Activated CD4-positive, alpha-beta T cell treated with anti-CD3 and anti-CD28 coated beads, Interleukin-2, amount 10 ng/mL, durations not matched to agents 7 days and 5 days (primary cell): ENCODE data around the gene PLPPR2. TPM values are rescaled to one million over a fixed set of nuclear protein-coding genes. Genes with fewer than 3 reads are reported as not detected.
"Not testable (repeated sequence)": the region's sequence is repeated elsewhere in the genome, so short reads cannot be mapped to it uniquely, and the experiment has no call there.

ENCODE experiments used
- CTCF ChIA-PET: fragments of 350-600 bp; sonication (Branson Sonifier 250); formaldehyde crosslinking; loops from one replicate; lab custom pipeline; 2021; ENCODE audit warnings: antibody characterized with exemption; lab: Charles Lee
- POLR2A ChIA-PET: fragments of 350-600 bp; sonication (Branson Sonifier 250); formaldehyde crosslinking; loops from one replicate; lab custom pipeline; 2021; ENCODE audit warnings: antibody characterized with exemption; lab: Charles Lee
- DNase-seq: peaks from one replicate; pipeline ENCODE4 v3.0.0-alpha.2; 2020
- H3K27ac Mint-ChIP-seq: one replicate; pipeline ENCODE4 v1.8.0; 2021; ENCODE audit warnings: mild to moderate bottlenecking, moderate library complexity, mixed read lengths
- H3K27me3 Mint-ChIP-seq: one replicate; pipeline ENCODE4 v1.8.0; 2021; ENCODE audit warnings: mixed read lengths
- H3K36me3 Mint-ChIP-seq: one replicate; pipeline ENCODE4 v1.8.0; 2021; ENCODE audit warnings: low read depth, mixed read lengths
- H3K4me1 Mint-ChIP-seq: one replicate; pipeline ENCODE4 v1.8.0; 2021; ENCODE audit warnings: mixed read lengths
- H3K4me3 Mint-ChIP-seq: one replicate; pipeline ENCODE4 v1.8.0; 2021; ENCODE audit warnings: mild to moderate bottlenecking, moderate library complexity, mixed read lengths
- H3K9me3 Mint-ChIP-seq: one replicate; pipeline ENCODE4 v1.8.0; 2021; ENCODE audit warnings: mixed read lengths
- total RNA-seq, 2 experiments: library from RNA; stranded (reverse); gene quantifications; one replicate each; pipeline ENCODE4 v1.2.3, GENCODE V29; 2021

Gene PLPPR2
- total RNA-seq, 2 experiments from 2014 or later = 1.3 to 1.9 TPM

GRCh38 chr19:11378319-11379189 lies 23.3 kb downstream of the PLPPR2 start:
- no peak for DNase-seq
- H3K4me3 Mint-ChIP-seq = no peak overlapping the region
- H3K9me3 Mint-ChIP-seq = peaks cover 2% of the 10 kb centered on the region
- H3K36me3 Mint-ChIP-seq = peaks cover 18% of the 10 kb centered on the region
- POLR2A ChIA-PET = no interaction called here
- CTCF ChIA-PET = interaction anchor here (1.4 to 1.6 kb wide), 2 partner anchors 12 to 104 kb away, joined by 3 to 10 read pairs; no protein-coding TSS in a partner anchor
- peaks cover 50% of the 10 kb centered on the region for H3K4me1 Mint-ChIP-seq
- H3K27ac Mint-ChIP-seq = no peak overlapping the region
- peaks cover 14% of the 10 kb centered on the region for H3K27me3 Mint-ChIP-seq

DNA sequence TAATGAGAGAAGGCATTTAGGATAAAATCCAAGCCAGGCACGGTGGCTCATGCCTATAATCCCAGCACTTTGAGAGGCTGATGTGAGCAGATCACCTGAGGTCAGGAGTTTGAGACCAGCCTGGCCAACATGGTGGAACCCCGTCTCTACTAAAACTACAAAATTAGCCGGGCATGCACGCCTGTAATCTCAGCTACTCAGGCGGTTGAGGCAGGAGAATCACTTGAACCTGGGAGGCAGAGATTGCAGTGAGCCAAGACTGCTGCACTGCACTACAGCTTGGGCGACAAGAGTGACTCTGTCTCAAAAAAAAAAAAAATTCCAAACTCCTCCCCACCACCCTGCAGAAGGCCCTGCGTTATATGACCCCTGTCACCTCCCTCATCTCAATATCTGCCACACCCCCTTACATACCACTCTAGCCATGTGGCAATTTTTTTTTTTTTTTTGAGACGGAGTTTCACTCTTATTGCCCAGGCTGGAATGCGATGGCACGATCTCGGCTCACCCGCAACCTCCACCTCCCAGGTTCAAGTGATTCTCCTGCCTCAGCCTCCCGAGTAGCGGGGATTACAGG lies 24.1 kb downstream of the PLPPR2 start:
- H3K4me1 Mint-ChIP-seq = peaks cover 50% of the 10 kb centered on the region
- peak overlapping the region; percentile 21 for H3K27ac Mint-ChIP-seq
- H3K9me3 Mint-ChIP-seq, DNase-seq, H3K4me3 Mint-ChIP-seq, POLR2A ChIA-PET: not testable (repeated sequence)
- peaks cover 16% of the 10 kb centered on the region for H3K27me3 Mint-ChIP-seq
- CTCF ChIA-PET = interaction anchor here (1.4 to 2.4 kb wide), 2 partner anchors 22 to 28 kb away, joined by 4 to 7 read pairs; no protein-coding TSS in a partner anchor
- peaks cover 18% of the 10 kb centered on the region for H3K36me3 Mint-ChIP-seq

GRCh38 chr19:11379857-11380350 lies 24.7 kb downstream of the PLPPR2 start:
- Mint-ChIP-seq H3K36me3 (peaks cover 18% of the 10 kb centered on the region), H3K4me3 (peak overlapping the region; percentile 83), H3K27ac (peak overlapping the region; percentile 98), H3K9me3 (peaks cover 2% of the 10 kb centered on the region), H3K27me3 (peaks cover 22% of the 10 kb centered on the region), H3K4me1 (peaks cover 50% of the 10 kb centered on the region)
- CTCF ChIA-PET = interaction anchor here (1.4 to 2.4 kb wide), 4 partner anchors 10 to 56 kb away, joined by 4 to 28 read pairs (median 12); partner anchors contain the start of genes ODAD3 and PRKCSH
- no peak for DNase-seq
- POLR2A ChIA-PET = no interaction called here

DNA sequence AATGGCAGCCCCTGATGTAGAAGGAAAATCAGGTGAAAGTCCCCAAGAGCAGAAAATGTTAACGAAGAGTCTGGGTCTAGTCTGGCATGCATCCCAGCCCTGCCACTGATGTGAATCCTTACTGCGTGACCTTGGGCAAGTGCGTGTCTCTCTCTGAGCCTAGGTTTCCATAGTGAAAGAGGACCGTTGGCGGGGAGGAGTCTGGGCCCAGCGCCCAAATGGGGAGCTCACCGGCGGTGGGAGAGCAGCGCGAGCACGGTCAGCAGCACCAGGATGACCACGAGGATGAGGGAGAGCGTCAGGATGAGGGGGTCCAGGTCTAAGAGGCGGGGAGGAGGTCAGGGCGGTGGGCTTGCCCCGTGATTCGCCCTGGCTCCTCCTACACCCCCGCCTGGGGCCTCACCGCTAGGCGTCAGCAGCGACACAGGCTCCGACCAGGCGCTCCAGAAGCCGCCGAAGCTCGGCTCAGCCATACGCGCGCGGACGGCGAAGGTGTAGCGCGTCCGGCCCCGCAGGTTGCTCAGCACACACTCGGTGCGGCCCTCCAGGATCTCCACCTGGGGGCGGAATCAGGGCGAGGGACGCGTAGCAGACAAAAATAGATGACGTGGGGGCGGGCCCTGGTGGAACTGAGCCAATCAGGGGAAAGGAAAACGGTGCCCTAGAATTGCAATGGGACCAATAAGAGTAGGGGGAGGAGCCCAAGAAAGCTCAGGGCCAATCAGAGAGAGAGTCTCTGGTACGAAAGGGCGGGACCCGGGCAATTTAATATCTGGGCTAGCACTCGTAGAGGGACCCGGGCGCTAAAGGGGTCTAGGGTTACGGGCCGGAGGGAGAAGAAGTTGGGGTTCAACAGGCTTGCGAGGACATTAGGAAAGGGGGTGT lies 25.7 kb downstream of the PLPPR2 start:
- peak; percentile 99 for DNase-seq
- Mint-ChIP-seq H3K27ac (peak overlapping the region; percentile 98), H3K9me3 (peaks cover 2% of the 10 kb centered on the region), H3K36me3 (peaks cover 17% of the 10 kb centered on the region), H3K27me3 (peaks cover 22% of the 10 kb centered on the region), H3K4me3 (peak overlapping the region; percentile 83), H3K4me1 (peaks cover 46% of the 10 kb centered on the region)
- ChIA-PET POLR2A (interaction anchor here (0.5 to 2.0 kb wide), 4 partner anchors 20 to 1186 kb away, joined by 3 to 7 read pairs (median 4); partner anchors contain the start of gene ODAD3), CTCF (interaction anchor here (0.6 to 2.7 kb wide), 27 partner anchors 10 to 429 kb away, joined by 3 to 28 read pairs (median 4); partner anchors contain the start of genes ELOF1, ODAD3, PRKCSH and SPC24)

DNA sequence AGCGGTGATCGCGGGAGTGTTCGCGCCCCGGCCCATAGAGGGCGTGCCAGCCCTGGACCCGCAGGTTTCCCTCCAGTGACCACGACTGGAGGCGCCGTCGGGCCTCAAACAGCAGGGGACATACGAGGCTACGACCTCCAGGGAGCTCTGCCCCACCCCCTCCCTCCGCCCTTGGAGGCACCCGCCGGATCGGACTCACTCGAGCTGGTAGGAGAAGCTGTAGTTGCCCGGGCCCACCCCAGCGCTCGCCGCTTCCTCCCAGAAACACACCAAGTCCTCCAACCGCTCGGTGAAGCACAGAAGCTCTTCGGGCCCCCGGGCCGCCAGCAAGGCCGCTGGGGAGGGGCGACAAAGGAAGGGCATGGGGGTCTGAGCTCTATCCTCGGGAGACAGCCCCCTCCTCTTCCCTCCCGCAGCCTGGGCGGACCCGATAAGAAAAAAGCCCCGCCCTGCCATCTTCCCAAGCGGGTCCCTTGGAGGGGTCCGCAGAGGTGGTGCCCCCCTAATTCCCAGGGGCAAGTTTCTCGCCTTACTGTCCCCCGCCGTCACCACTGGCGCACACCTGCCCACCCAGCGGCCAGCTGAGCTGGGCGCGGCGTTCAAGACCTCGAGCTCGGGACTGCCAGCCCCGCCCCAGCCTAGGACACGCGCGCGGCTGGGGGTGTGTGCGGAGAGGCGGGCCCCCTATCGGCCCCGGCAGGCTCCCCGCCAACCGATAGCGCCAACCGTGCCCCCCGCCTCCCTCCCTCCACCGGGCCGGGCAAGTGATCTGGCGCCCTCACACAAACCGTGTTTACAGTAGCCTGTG lies 27.9 kb downstream of the PLPPR2 start:
- Mint-ChIP-seq H3K27me3 (peaks cover 24% of the 10 kb centered on the region), H3K4me3 (peak overlapping the region; percentile 32), H3K27ac (peak overlapping the region; percentile 36), H3K4me1 (peaks cover 37% of the 10 kb centered on the region), H3K9me3 (no peaks in the 10 kb centered on the region), H3K36me3 (peaks cover 8% of the 10 kb centered on the region)
- ChIA-PET POLR2A (interaction anchor here (0.6 kb wide), 1 partner anchor 108 kb away, joined by 3 read pairs; no protein-coding TSS in a partner anchor), CTCF (interaction anchor here (0.6 to 2.7 kb wide), 17 partner anchors 9 to 385 kb away, joined by 3 to 17 read pairs (median 4); partner anchors contain the start of genes ECSIT, ODAD3, PRKCSH and SWSAP1)
- DNase-seq = peak; percentile 34

- Mint-ChIP-seq H3K9me3 (no peaks in the 10 kb centered on the region), H3K4me1 (peaks cover 35% of the 10 kb centered on the region), H3K4me3 (no peak overlapping the region), H3K27me3 (peaks cover 24% of the 10 kb centered on the region), H3K27ac (no peak overlapping the region), H3K36me3 (peaks cover 4% of the 10 kb centered on the region)
- no peak for DNase-seq
- CTCF ChIA-PET = interaction anchor here (0.7 to 2.0 kb wide), 13 partner anchors 9 to 99 kb away, joined by 3 to 12 read pairs (median 4); partner anchors contain the start of genes ODAD3, PRKCSH and SWSAP1
- POLR2A ChIA-PET = interaction anchor here (0.6 kb wide), 1 partner anchor 108 kb away, joined by 3 read pairs; no protein-coding TSS in a partner anchor
These were observed 28.4 kb downstream of the PLPPR2 start for GRCh38 chr19:11383706-11384048.

- Mint-ChIP-seq H3K4me3 (no peak overlapping the region), H3K9me3 (no peaks in the 10 kb centered on the region), H3K4me1 (peaks cover 32% of the 10 kb centered on the region), H3K36me3 (peaks cover 4% of the 10 kb centered on the region), H3K27me3 (peaks cover 24% of the 10 kb centered on the region), H3K27ac (no peak overlapping the region)
- no peak for DNase-seq
- CTCF ChIA-PET = interaction anchor here (0.9 kb wide), 1 partner anchor 36 kb away, joined by 3 read pairs; no protein-coding TSS in a partner anchor
- POLR2A ChIA-PET = no interaction called here
These were observed 29.5 kb downstream of the PLPPR2 start for GRCh38 chr19:11384778-11385129.

GRCh38 chr19:11387162-11388034 lies 32.2 kb downstream of the PLPPR2 start:
- no peak overlapping the region for H3K27ac Mint-ChIP-seq
- ChIA-PET CTCF (interaction anchor here (0.8 to 1.3 kb wide), 2 partner anchors 10 to 20 kb away, joined by 3 read pairs; no protein-coding TSS in a partner anchor), POLR2A (no interaction called here)
- H3K4me1 Mint-ChIP-seq = peaks cover 13% of the 10 kb centered on the region
- no peaks in the 10 kb centered on the region for H3K36me3 Mint-ChIP-seq
- no peak overlapping the region for H3K4me3 Mint-ChIP-seq
- H3K9me3 Mint-ChIP-seq = no peaks in the 10 kb centered on the region
- peaks cover 20% of the 10 kb centered on the region for H3K27me3 Mint-ChIP-seq
- no peak for DNase-seq

- Mint-ChIP-seq H3K36me3 (no peaks in the 10 kb centered on the region), H3K4me3 (no peak overlapping the region), H3K27me3 (peaks cover 6% of the 10 kb centered on the region), H3K4me1 (peaks cover 13% of the 10 kb centered on the region), H3K27ac (no peak overlapping the region), H3K9me3 (no peaks in the 10 kb centered on the region)
- CTCF ChIA-PET = interaction anchor here (0.9 to 2.4 kb wide), 5 partner anchors 9 to 92 kb away, joined by 3 to 7 read pairs (median 4); no protein-coding TSS in a partner anchor
- POLR2A ChIA-PET = interaction anchor here (0.6 kb wide), 1 partner anchor 15 kb away, joined by 3 read pairs; no protein-coding TSS in a partner anchor
- no peak for DNase-seq
These were observed 35.1 kb downstream of the PLPPR2 start for GRCh38 chr19:11390359-11390758.

DNA sequence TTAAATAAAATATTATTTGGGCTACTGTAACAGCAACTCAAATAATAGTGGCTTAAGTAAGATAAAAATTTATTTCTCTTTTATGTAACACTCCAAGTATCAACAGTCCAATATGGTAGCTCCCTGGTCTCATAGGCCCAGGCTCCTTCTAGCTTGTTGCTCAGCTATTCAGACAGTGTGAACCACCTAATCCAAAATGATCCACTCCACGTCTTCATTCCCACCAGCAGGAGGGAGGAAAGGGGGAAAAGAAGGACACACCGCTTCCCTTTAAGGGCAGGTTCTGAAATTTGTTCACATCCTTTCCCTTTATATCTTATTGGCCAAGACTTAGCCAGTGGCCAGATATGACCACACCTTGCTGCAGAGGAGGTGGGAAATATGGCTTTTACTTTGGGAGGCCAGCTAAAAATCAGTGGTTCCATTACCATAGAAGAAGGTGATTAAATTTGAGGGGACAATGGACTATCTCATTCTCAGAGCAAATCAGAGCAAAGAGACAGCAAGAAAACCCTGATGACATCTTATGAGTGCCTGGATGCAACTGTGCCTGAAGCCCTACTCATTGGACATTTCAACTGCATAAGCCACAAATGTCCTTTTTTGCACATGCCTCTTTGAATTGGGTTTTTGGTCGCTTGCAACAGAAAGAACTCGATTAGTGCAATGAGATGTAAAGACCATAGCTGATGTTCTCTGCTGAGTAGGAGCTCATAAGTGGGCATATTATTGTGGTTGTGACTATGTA lies 35.9 kb downstream of the PLPPR2 start:
- Mint-ChIP-seq H3K36me3 (no peaks in the 10 kb centered on the region), H3K27ac (no peak overlapping the region), H3K9me3 (no peaks in the 10 kb centered on the region), H3K27me3 (peaks cover 7% of the 10 kb centered on the region), H3K4me3 (no peak overlapping the region), H3K4me1 (peaks cover 13% of the 10 kb centered on the region)
- CTCF ChIA-PET = interaction anchor here (0.6 to 2.4 kb wide), 6 partner anchors 8 to 92 kb away, joined by 3 to 7 read pairs (median 4); no protein-coding TSS in a partner anchor
- POLR2A ChIA-PET = no interaction called here
- no peak for DNase-seq
